ENCODE data around the gene MEX3D.

GRCh38 chr19:1523412-1524286 lies 44.5 kb downstream of the MEX3D start, which contains the start of gene PLK5:
- TF ChIP-seq PATZ1 (CRISPR knock-in tag; IDR thresholded peaks at IDR 0.05; ENCODE audit: borderline replicate concordance) (no peak), CSRNP3 (CRISPR knock-in tag; IDR thresholded peaks at IDR 0.05) (no peak), TCF4 (CRISPR knock-in tag; IDR thresholded peaks at IDR 0.05; ENCODE audit: borderline replicate concordance) (no peak), RARB (CRISPR knock-in tag; IDR thresholded peaks at IDR 0.05) (no peak), POU6F1 (CRISPR knock-in tag; IDR thresholded peaks at IDR 0.05; ENCODE audit: borderline replicate concordance, low read depth) (no peak)
